ENCODE data around the gene AKR7A3. TPM values are rescaled to one million over a fixed set of nuclear protein-coding genes. Genes with fewer than 3 reads are reported as not detected.

The AKR7A3 gene
- total RNA-seq, 1 experiment from 2014 or later, result 1.4 TPM

- no peak for DNase-seq (ENCODE audit: low read depth, low spot score)
- Histone ChIP-seq H3K36me3 (ENCODE audit: control insufficient read depth, insufficient read depth, low read length) (no peaks in the 10 kb centered on the region), H3K4me1 (ENCODE audit: control insufficient read depth, insufficient read depth, low read length) (peaks cover 12% of the 10 kb centered on the region; the same call in 1 of the 2 replicates), H3K4me3 (ENCODE audit: low read depth in 2 of 2, low read length in 2 of 2) (no peak overlapping the region), H3K9me3 (ENCODE audit: control insufficient read depth, insufficient read depth, low read depth, low read length) (no peaks in the 10 kb centered on the region), H3K27me3 (ENCODE audit: control insufficient read depth, insufficient read depth, low read length) (no peaks in the 10 kb centered on the region), H3K27ac (ENCODE audit: low read length) (no peak overlapping the region)
- no peak for ATAC-seq
- in situ Hi-C loops (cut with HindIII; ENCODE audit: low pct_unique_long_range_greater_than_20kb, low sequenced_read_pairs) (no loop called here), intact Hi-C loops (cut with micrococcal nuclease; ENCODE audit: unreplicated experiment) (no loop called here)
- TF ChIP-seq SIN3A (IDR thresholded peaks at IDR 0.05; ENCODE audit: borderline replicate concordance, insufficient read depth, low read depth, low read length) (no peak), POLR2AphosphoS5 (IDR thresholded peaks at IDR 0.05; ENCODE audit: low read depth, low read length) (no peak), TCF7L2 (IDR thresholded peaks at IDR 0.05; ENCODE audit: low read depth, low read length) (no peak), CTCF (IDR thresholded peaks at IDR 0.05) (no peak), REST (IDR thresholded peaks at IDR 0.05; ENCODE audit: insufficient read depth in 1 of 2, low read depth in 2 of 2, low read length in 1 of 2) (no peak)
- CTCF ChIA-PET, result no interaction called here
- POLR2A ChIA-PET, result interaction anchor here (1.0 kb wide), 1 partner anchor 11 kb away, joined by 3 read pairs; no protein-coding TSS in a partner anchor
- no TSS peak for BruUV-seq (replicated peaks)
Observed at GRCh38 chr1:19317126-19317910, 28.7 kb upstream of the AKR7A3 start.

- no peaks in the 10 kb centered on the region for H3K36me3 ChIP-seq (ENCODE audit: control insufficient read depth, insufficient read depth, low read length)
- in situ Hi-C loops (cut with HindIII; ENCODE audit: low pct_unique_long_range_greater_than_20kb, low sequenced_read_pairs) (no loop called here), intact Hi-C loops (cut with micrococcal nuclease; ENCODE audit: unreplicated experiment) (no loop called here)
- BruUV-seq (replicated peaks), result no TSS peak
- H3K27me3 ChIP-seq (ENCODE audit: control insufficient read depth, insufficient read depth, low read length), result no peaks in the 10 kb centered on the region
- ChIA-PET CTCF (no interaction called here), POLR2A (interaction anchor here (0.7 kb wide), 2 partner anchors 74 to 94 kb away, joined by 3 to 4 read pairs; no protein-coding TSS in a partner anchor)
- ATAC-seq, result no peak
- peaks cover 18% of the 10 kb centered on the region for H3K4me1 ChIP-seq (ENCODE audit: control insufficient read depth, insufficient read depth, low read length)
- H3K27ac ChIP-seq (ENCODE audit: low read length), result no peak overlapping the region
- TF ChIP-seq SIN3A (IDR thresholded peaks at IDR 0.05; ENCODE audit: borderline replicate concordance, insufficient read depth, low read depth, low read length), result no peak
- TF ChIP-seq POLR2AphosphoS5 (IDR thresholded peaks at IDR 0.05; ENCODE audit: low read depth, low read length), result no peak
- no peak for TF ChIP-seq CTCF (IDR thresholded peaks at IDR 0.05)
- DNase-seq (ENCODE audit: low read depth, low spot score), result no peak
- H3K9me3 ChIP-seq (ENCODE audit: control insufficient read depth, insufficient read depth, low read depth, low read length), result no peaks in the 10 kb centered on the region
- no peak overlapping the region for H3K4me3 ChIP-seq (ENCODE audit: low read depth in 2 of 2, low read length in 2 of 2)
Observed at GRCh38 chr1:19315378-19316198, 27.0 kb upstream of the AKR7A3 start.
